Lung microvascular endothelial cell (primary cell): Measurements from ENCODE around the gene GALNS. TPM values are rescaled to one million over a fixed set of nuclear protein-coding genes. Genes with fewer than 3 reads are reported as not detected.

ENCODE experiments used
- DNase-seq, 2 donors: peaks; one replicate each; pipeline versions ENCODE4 v3.0.0 to v3.0.0-alpha.2; 2010; ENCODE audit warnings: low read depth in 2 of 2
- total RNA-seq: library from RNA; depleted of rRNA; stranded (reverse); fragments of >200 nt; gene quantifications from 2 replicates; pipeline ENCODE4 v1.2.1, GENCODE V29; 2014

Gene GALNS
- total RNA-seq, 1 donor from 2014 or later = 17.1 TPM

- DNase-seq = no peak
These were observed 20.3 kb upstream of the GALNS start for GRCh38 chr16:88876942-88877526.

- DNase-seq = peak in 1 of 2 donors; percentile 49
These were observed 19.0 kb upstream of the GALNS start for GRCh38 chr16:88875703-88876234.

GRCh38 chr16:88874938-88875599 lies 18.3 kb upstream of the GALNS start:
- DNase-seq = no peak

DNA sequence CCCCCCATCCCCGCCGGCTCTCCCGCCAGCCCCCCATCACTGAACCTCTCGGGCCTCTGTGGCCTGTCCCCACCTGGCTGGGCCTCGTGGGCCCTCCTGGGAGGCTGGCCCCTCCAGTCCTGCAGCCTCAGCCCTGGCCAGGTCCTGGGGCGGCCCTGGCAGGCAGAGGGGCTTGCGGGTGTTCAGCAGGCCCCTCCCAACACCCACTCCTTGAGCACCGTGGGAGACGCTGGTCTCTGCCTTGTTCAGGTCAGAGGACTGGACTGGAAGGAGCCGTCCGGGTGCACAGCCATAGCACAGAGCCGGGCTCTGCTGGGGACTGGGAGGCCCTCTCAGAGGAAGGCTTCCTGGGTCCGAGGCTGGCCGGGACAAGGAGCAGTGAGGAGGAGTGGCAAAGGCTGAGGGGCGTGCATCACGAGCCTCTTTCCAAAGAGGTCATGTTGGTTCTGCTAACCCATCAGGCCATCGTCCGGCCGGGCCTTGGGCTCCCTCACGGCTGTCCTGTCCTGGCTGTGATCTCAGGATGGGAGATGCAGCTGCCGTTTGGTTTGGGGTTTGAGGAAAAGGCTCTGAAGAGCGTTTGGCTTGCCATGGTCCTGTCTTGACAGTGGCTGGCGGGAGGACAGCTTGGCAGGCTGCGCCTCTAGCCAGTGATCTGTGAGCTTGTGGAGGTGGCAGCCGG lies 16.0 kb upstream of the GALNS start:
- DNase-seq = no peak

DNA sequence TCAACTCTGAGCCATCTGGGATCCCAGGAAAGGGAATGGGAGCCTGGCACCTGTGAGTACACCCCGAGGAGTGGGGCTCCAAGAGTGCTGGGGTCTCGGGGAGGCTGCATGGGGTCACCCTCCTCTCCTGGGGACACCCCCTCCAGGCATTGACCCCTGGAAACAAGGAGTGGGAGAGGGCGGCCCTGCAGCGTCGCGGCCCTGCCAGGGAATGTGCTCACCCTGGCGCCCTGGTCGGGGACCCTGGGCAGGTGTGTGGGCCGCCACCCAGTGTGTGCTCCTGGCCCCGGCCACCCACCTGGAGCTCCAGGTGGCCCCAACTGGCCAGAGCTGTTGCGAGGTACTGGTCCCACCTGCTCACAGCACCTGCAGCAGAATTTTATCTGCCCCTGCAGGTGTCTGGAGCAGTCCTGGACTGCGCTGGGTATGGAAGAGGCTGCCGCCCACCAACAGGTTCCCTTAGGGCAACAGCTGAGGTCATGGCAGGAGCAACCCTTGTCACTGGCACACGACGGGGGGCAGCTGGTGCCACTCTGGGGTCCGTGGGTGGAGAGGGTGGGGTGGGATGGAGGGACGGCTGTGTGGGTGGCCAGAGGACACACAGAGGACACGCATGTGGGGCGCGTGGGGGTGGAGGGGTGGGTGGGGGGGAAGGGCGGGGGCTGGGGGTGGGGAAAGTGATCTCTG lies 15.1 kb upstream of the GALNS start:
- DNase-seq = no peak

DNA sequence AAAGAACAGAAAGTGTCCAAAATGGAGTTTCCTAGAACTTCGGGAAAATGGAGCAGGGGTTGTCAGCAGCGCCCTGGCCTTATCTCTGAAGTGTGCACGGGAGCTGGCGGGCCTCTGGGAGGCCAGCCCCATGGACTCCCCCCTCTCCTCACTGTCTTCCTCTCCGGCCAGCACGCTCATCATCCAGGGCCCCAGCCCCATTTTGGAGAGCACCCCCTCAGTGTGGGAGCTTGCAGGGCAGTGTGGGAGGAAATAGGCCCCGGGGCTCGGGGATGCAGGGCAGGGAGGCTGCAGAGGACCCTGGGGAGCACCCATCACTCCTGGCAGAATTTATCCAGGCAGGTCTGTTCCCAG lies 14.6 kb upstream of the GALNS start:
- no peak for DNase-seq

DNA sequence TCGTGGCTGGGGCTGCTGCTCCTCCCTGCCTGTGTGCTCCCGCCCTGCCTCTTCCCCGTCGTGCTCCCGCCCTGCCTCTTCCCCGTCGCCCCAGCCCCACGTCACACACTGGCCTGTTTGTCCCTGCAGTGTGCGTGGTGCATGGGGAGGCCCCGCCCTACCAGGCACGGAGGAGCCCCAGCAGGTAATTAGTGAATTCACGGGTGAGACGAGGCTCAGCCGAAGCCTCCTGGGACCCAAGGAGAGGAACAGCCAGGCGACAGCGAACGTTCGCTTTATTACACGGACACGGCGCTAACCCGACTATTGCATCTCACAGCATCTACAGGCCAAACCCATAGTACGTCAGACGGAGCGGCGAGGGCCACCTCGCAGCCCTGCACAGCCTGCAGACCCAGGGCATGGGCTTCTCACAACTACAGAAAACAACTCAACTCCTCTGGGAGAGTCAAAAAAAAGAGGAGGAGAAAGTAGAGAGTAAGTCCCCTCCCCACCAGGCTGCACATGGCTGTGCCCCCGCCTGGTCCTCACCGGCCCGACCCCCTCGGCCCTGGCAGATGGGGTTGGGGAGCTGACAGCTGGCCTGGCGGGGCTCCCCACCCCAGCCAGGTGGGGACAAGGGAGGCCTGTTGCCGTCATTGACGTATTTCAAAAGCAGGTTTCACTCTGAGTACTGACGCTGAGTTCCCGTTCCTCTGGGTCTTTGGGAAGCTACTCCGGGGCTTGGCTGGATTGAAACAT lies 14.0 kb upstream of the GALNS start:
- DNase-seq = no peak

DNA sequence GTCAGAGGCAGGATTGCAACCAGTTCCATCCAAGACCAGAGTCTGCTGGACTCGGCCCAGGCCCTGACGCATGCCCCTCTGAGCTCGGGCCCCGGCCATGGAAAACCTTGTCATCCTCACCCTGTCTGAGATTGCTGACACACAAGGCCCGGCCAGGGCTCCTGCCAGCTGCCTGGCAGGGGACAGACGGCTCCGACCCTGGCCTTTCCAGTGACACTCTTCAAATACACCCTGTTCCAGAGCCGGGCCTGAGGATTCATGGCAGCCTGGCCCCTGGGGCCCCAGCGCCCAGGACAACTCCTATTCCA lies 12.9 kb upstream of the GALNS start:
- DNase-seq = no peak

DNA sequence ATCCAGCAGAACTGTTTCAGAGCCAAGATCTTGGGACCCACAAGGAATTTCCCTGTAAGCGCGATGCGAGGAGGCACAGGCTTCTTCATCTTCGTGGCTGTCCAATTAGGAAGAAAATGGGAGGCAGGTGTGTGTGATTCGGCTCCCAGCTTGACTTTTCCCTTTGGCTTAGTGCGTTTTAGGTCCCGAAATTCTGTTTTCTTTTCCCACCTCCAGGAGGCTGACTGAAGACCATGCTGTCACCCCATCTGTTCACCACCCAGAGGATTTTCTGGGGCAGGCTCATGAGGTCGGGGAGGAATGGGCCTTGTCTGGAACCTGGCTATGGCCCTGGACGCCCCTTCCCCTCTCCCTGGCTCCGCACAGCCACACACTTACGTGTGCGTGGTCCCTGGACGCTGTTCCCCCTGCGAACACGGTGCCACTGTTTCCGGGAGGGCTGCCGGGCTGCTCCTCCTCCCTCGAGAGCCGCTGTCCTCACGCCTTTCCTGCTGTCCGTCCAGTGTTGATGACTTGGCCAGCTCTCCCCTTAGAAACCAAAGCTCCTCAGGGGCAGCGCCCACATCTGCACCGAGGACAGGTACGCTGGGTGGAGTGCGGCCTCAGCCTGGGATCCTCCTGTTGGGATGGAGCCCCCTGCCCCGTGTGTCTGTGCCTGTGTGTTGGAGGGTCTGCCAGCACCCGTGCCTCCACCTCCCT lies 12.4 kb upstream of the GALNS start:
- no peak for DNase-seq

DNA sequence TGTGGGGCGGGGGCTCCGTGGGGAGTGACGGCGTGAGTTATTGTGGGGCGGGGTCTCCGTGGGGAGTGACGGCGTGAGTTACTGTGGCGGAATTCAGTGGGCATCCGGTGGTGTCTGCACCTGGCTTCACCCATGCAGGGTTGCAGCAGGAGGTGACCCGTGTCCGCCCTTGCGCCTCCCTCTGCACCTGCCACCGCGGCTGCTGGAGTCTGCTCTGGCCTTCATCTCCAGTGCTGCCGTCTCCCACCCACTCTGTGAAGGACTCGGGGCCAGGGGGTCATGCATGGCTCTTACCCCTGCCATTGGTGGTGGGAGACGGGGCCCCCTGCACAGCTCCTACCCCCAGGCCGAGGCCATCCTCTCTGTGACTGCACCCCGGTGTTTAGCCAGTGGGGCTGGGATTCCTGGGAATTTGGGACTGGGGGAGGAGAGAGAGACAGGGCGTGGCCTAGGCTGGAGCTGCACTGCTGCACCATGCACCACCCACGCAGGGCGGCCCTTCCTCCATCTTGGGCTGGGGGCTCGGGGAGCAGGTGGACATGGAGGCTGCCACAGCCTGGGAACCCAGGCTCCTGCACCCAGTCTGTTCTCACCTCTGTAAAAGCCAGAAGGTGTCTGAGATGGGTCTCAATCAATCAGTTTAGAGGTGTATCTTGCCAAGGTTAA lies 11.0 kb upstream of the GALNS start:
- no peak for DNase-seq

- no peak for DNase-seq
These were observed 9.6 kb upstream of the GALNS start, which contains the start of gene PABPN1L for GRCh38 chr16:88866151-88866920. Gene PABPN1L (minus strand): TSS chr16:88866660. CDS start chr16:88866606, 54 bp downstream.

DNA sequence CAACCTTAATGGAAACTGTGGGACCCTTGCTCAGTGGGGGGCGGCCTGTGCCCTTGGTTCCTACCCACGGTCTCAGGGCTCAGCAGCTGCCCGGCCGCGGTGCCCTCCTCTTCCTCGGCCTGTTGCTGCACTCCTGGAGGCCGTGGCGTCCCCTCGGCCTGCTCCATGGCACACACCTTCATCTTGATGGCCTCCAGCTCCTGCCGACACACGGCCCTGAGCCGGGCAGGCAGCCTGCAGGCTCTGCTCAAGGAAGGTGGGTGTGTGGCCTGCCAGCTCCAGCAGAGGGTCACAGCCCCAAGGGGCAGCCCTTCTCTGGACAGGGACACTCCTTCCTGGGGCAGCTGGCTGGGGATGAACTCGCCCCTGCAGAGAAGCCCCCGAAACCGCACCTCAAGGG lies 9.0 kb upstream of the GALNS start:
- no peak for DNase-seq

DNA sequence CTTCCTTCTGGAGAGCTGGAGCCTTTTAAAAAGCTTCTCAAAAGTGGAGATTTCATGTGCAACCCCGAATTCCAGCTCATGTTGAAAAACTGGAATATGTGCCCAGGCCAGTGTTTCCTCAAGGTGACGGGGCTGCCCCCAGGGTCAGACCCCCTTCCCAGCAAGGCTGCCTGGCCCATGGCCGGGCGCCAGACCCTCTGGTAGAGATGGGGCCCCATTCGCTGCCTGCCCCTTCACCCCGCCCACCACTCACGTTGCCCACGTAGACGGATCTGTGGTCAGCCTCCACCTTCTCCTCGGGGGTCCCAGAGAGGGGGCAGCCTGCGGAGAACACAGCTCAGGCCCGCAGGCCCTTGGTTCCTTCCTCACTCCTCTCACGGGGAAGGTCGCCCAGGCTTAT lies 8.6 kb upstream of the GALNS start:
- DNase-seq = no peak

DNA sequence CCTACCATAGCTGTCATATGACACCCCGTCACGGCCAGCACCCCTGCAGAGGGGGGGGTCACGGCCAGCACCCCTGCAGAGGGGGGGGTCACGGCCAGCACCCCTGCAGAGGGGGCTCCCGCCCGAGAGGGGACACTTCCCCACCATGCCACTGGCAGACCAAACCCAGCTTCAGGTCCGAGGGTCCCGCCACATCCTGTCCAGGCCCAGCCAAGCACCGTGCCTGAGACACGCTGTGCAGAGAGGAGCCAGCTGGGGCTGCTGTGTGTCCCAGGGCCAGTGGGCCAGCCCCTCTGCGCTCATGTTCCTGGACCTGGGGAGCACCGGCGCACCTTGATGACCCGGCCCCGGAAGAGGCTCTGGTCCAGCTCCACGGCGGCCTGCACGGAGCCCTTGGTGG lies 7.8 kb upstream of the GALNS start:
- DNase-seq = no peak

- no peak for DNase-seq
These were observed 7.4 kb upstream of the GALNS start for GRCh38 chr16:88864099-88864498.

DNA sequence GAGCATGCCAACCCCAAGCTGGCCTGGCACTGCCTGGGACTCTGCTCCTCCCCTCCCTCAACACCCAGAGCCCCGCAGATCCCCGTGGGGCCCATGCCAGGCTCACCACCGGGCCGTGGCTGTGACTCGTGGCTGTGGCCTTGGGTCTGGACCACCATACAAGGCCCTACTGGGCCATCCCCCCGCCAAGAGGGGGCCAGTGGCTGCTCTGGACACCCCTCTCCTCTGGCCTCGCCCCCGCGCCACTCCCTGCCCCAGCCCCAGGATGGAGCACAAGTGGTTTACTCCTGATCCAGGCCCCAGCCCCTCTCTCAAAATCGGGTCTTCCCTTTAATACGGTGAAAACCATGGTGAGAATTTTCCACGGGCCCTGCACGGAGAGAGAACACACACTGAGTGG lies 6.7 kb upstream of the GALNS start:
- no peak for DNase-seq

- no peak for DNase-seq
These were observed 6.2 kb upstream of the GALNS start for GRCh38 chr16:88862968-88863367.

- DNase-seq = no peak
These were observed 4.6 kb upstream of the GALNS start for GRCh38 chr16:88861359-88861758.

GRCh38 chr16:88859381-88860091 lies 2.8 kb upstream of the GALNS start:
- DNase-seq = no peak
